Measurements from ENCODE around the gene FMNL3. TPM values are rescaled to one million over a fixed set of nuclear protein-coding genes. Genes with fewer than 3 reads are reported as not detected.

FMNL3 gene
- total and polyA plus RNA-seq, 8 donors = 2.1 to 28.5 (median 8.3) TPM

DNA sequence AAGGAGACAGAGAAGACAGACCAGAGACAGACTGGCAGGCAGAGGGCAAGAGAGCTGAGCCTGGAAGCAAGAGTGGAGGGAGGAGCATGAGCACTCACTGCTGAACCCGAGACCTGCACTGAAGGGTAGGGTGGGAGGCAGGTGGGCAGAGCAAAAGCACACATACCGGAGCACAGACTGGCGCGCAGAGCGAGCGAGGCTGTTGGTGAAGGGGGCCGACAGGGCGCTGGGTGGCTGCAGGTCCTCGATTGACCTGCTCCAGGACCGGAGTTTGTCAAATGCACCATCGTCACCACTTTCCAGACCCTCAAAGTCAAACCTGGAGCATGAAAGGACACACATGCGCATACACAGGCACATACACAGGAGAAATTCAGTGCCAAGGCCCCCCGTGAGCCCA is 48.9 kb downstream of the FMNL3 start:
- Histone ChIP-seq H3K27ac (no peak overlapping the region), H3K36me3 (peaks cover 0 to 64% (median 60%) of the 10 kb centered on the region in 4 donors), H3K4me1 (peaks cover 9 to 27% (median 19%) of the 10 kb centered on the region in 4 donors), H3K9me3 (no peaks in the 10 kb centered on the region), H3K27me3 (no peaks in the 10 kb centered on the region), H3K4me3 (no peak overlapping the region)
- TF ChIP-seq, protein P1, sequence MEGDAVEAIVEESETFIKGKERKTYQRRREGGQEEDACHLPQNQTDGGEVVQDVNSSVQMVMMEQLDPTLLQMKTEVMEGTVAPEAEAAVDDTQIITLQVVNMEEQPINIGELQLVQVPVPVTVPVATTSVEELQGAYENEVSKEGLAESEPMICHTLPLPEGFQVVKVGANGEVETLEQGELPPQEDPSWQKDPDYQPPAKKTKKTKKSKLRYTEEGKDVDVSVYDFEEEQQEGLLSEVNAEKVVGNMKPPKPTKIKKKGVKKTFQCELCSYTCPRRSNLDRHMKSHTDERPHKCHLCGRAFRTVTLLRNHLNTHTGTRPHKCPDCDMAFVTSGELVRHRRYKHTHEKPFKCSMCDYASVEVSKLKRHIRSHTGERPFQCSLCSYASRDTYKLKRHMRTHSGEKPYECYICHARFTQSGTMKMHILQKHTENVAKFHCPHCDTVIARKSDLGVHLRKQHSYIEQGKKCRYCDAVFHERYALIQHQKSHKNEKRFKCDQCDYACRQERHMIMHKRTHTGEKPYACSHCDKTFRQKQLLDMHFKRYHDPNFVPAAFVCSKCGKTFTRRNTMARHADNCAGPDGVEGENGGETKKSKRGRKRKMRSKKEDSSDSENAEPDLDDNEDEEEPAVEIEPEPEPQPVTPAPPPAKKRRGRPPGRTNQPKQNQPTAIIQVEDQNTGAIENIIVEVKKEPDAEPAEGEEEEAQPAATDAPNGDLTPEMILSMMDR (IDR thresholded peaks at IDR 0.05) = no peak
- TF ChIP-seq EP300 (IDR thresholded peaks at IDR 0.05) (no peak), POLR2AphosphoS5 (IDR thresholded peaks at IDR 0.05) (no peak), POLR2A (IDR thresholded peaks at IDR 0.05) (no peak)
- intact Hi-C loops (cut with DNase I; ENCODE audit: low total_unique reads) = no loop called here
- WGBS, 5 donors = 94 to 96% (median 95%) methylated on average over 13 of the region's 13 CpGs
- DNase-seq = no peak

GRCh38 chr12:49655595-49656236 is 51.5 kb downstream of the FMNL3 start:
- H3K27me3 ChIP-seq = no peaks in the 10 kb centered on the region
- intact Hi-C loops (cut with DNase I; ENCODE audit: low total_unique reads) = no loop called here
- peaks cover 12 to 88% (median 80%) of the 10 kb centered on the region in 4 donors for H3K36me3 ChIP-seq
- no peaks in the 10 kb centered on the region for H3K9me3 ChIP-seq
- peak overlapping the region in 3 of 5 donors; percentile 7 to 34 (median 16) for H3K27ac ChIP-seq
- DNase-seq = no peak
- H3K4me3 ChIP-seq = no peak overlapping the region
- TF ChIP-seq, protein P1 (IDR thresholded peaks at IDR 0.05) = no peak
- TF ChIP-seq POLR2AphosphoS5 (IDR thresholded peaks at IDR 0.05) (no peak), EP300 (IDR thresholded peaks at IDR 0.05) (no peak), POLR2A (IDR thresholded peaks at IDR 0.05) (no peak)
- 76 to 96% (median 90%) methylated on average over 1 to 2 of the region's 2 CpGs for WGBS, 5 donors
- peaks cover 0 to 2% (median under 1%) of the 10 kb centered on the region in 4 donors for H3K4me1 ChIP-seq

DNA sequence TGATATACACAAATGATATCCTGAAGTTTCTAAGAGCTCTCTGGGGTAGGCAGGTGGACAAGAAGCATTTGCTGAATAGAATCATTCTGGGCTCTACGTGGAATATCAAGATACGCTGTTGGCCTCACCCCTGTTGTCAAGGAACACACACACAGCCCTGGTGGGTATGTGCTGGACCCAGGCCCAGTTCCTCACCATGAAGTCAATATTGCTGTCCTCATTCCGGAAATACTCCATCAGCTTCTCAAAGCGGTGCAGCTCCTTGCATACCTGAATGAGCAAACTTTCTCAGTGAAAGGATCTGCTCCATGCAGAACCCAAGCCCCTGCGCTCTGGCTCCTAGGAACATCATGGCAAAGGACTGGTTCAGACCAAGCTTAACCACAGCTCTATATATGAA is 52.5 kb downstream of the FMNL3 start:
- no peak overlapping the region for H3K27ac ChIP-seq
- H3K4me3 ChIP-seq = no peak overlapping the region
- H3K4me1 ChIP-seq = no peaks in the 10 kb centered on the region
- DNase-seq = no peak
- WGBS, 5 donors = 79 to 89% (median 86%) methylated on average over 5 of the region's 5 CpGs
- H3K27me3 ChIP-seq = no peaks in the 10 kb centered on the region
- no peaks in the 10 kb centered on the region for H3K9me3 ChIP-seq
- intact Hi-C loops (cut with DNase I; ENCODE audit: low total_unique reads) = no loop called here
- TF ChIP-seq EP300 (IDR thresholded peaks at IDR 0.05) (no peak), POLR2AphosphoS5 (IDR thresholded peaks at IDR 0.05) (no peak), POLR2A (IDR thresholded peaks at IDR 0.05) (no peak)
- TF ChIP-seq, protein P1 (IDR thresholded peaks at IDR 0.05) = no peak
- peaks cover 19 to 91% (median 87%) of the 10 kb centered on the region in 4 donors for H3K36me3 ChIP-seq

- no peak for DNase-seq
- no peaks in the 10 kb centered on the region for H3K27me3 ChIP-seq
- no peaks in the 10 kb centered on the region for H3K9me3 ChIP-seq
- no peak overlapping the region for H3K4me3 ChIP-seq
- H3K4me1 ChIP-seq = peaks cover 6 to 10% (median 8%) of the 10 kb centered on the region in 4 donors
- no peak overlapping the region for H3K27ac ChIP-seq
- no peak for TF ChIP-seq POLR2A (IDR thresholded peaks at IDR 0.05)
- TF ChIP-seq POLR2AphosphoS5 (IDR thresholded peaks at IDR 0.05) = no peak
- TF ChIP-seq, protein P1 (IDR thresholded peaks at IDR 0.05) = no peak
- TF ChIP-seq EP300 (IDR thresholded peaks at IDR 0.05) = no peak
- WGBS, 5 donors = 89 to 98% (median 91%) methylated on average over 4 of the region's 4 CpGs
- intact Hi-C loops (cut with DNase I; ENCODE audit: low total_unique reads) = no loop called here
- peaks cover 28 to 95% (median 89%) of the 10 kb centered on the region in 4 donors for H3K36me3 ChIP-seq
Measured at GRCh38 chr12:49652921-49653520, 54.2 kb downstream of the FMNL3 start.
